ENCODE results near the gene LILRA6.
A peak's percentile ranks its signal among the peaks of the same experiment; 100 is the strongest.
"Not testable (repeated sequence)": the region's sequence is repeated elsewhere in the genome, so short reads cannot be mapped to it uniquely, and the experiment has no call there.

The LILRA6 gene

GRCh38 chr19:54206030-54206830 is 36.4 kb downstream of the LILRA6 start:
- DNase-seq = no peak

GRCh38 chr19:54204767-54205468 is 37.7 kb downstream of the LILRA6 start:
- DNase-seq = no peak

GRCh38 chr19:54203151-54203611 is 39.4 kb downstream of the LILRA6 start:
- no peak for DNase-seq

GRCh38 chr19:54201980-54202379 is 40.6 kb downstream of the LILRA6 start:
- DNase-seq = no peak

GRCh38 chr19:54201172-54201701 is 41.4 kb downstream of the LILRA6 start:
- peak; percentile 71 for DNase-seq

GRCh38 chr19:54199401-54199800 is 43.2 kb downstream of the LILRA6 start:
- DNase-seq = no peak

DNA sequence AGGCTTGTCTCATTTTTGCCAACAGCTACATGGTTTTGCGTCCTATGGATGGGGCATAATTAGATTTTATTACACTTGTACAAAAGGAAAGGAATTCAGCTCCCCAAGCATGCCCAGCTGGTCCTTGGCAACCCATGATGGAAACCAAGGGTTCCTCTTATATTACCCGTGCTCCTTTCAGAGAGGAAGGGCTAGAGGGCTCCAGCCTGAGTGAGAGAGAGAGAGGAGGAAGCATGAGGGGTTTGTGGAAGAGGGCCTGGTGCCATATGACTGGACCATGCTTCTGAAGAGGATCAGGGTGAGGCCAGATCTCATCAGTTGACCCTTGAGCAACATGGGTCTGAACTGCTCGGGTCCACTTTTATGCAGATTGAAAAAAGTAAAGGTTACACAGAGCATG is 45.5 kb downstream of the LILRA6 start:
- DNase-seq = no peak

GRCh38 chr19:54196536-54196935 is 46.1 kb downstream of the LILRA6 start:
- no peak for DNase-seq

GRCh38 chr19:54194463-54194862 is 48.1 kb downstream of the LILRA6 start:
- DNase-seq = not testable (repeated sequence)

DNA sequence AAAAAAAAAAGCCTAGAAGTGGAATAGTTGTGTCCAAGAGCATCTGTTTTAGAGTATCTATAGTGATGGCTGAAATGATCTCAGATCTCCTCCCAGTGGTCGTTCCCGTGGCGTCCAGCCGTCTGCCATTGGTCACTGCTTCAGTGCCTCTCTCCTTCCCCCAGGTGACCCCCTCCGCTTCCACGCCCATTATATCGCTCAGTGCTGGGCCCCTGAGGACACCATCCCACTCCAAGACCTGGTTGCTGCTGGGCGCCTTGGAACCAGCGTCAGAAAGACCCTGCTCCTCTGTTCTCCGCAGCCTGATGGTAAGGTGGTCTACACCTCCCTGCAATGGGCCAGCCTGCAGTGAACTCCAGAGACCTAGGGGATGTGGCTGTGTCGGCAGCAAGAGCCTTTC is 49.6 kb downstream of the LILRA6 start:
- DNase-seq = no peak

DNA sequence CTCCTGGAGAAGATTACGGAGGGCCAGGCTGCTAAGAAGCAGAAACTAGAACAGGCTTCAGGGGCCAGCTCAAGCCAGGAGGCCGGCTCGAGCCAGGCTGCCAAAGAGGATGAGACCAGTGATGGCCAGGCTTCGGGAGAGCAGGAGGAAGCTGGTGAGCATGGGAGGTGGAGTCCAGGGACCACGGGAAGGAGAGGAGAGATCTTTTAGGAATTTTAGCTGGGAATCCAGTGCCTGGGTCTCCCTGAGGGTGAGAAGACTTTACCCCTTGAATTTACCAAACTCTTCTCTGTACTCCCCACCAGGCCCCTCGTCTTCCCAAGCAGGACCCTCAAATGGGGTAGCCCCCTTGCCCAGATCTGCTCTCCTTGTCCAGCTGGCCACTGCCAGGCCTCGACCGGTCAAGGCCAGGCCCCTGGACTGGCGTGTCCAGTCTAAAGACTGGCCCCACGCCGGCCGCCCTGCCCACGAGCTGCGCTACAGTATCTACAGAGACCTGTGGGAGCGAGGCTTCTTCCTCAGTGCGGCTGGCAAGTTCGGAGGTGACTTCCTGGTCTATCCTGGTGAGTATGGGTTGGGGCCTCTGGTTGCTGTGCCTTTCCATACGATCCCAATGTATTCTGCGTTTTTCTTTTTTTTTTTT is 50.7 kb downstream of the LILRA6 start:
- no peak for DNase-seq

GRCh38 chr19:54191011-54191810 is 51.4 kb downstream of the LILRA6 start, which contains the start of gene TSEN34:
TSEN34 (plus strand) TSS chr19:54191308; CDS start chr19:54191365, 57 bp downstream.
- peak; percentile 94 for DNase-seq

DNA sequence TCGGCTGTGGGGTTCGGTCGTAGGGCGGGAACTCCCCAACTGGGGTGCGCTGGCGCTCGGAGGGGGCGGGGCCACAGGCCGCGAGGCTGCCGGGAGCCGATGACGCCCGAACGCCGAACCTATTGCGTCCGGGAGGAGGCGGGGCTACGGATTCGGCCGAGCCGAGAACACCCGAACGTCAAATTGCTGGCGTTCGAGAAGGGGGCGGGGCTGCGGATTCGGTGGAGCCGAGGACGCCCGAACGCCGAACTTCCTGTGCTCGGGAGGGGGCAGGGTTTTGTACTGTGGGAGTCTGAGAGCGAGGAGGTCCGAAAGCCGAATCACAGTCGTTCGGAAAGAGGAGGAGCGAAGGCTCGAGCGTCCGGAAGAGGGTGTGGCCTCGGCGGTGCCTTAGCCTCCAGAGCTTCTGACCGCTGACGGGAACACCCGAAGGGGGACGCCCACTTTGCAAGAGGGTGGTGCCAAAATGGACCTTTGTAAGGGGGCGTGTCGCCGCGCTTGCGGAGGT is 52.0 kb downstream of the LILRA6 start:
- DNase-seq = peak; percentile 99

- peak; percentile 98 for DNase-seq
Measured at GRCh38 chr19:54189735-54190502, 52.7 kb downstream of the LILRA6 start.

DNA sequence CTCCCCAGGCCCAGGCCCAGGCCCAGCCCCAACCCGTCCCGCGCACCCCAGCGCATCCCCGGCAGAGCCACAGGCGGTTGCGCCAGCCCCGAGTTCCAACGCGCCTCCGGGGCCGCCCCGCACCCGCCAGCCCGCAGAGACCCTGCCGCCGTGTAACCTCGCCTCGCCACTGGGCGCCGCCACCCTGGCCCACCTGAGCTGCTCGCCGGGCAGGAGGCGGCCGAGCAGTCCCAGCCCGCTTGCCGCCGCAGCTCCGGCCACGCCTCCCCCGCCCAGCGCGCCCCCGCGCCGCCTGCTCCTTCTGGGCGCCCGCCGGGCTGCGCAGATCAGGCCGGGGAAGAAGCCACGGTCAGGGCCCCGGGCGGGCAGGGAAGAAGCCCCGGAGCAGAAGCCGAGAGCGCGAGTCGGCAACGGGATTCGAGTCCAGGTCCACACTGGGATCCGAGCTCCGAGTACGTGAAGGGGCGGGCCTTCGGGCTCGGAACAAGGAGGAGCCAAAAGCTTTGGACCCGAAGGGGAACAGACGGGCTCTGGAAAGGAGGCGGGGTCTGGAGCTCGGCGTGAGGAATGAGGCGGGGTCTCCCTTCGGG is 53.4 kb downstream of the LILRA6 start, which contains the start of gene MBOAT7:
TSS of gene MBOAT7 (minus strand) at position 436 of the 590 bp plus-strand sequence. CDS start 1,072 bp downstream, outside the sequence.
- no peak for DNase-seq

DNA sequence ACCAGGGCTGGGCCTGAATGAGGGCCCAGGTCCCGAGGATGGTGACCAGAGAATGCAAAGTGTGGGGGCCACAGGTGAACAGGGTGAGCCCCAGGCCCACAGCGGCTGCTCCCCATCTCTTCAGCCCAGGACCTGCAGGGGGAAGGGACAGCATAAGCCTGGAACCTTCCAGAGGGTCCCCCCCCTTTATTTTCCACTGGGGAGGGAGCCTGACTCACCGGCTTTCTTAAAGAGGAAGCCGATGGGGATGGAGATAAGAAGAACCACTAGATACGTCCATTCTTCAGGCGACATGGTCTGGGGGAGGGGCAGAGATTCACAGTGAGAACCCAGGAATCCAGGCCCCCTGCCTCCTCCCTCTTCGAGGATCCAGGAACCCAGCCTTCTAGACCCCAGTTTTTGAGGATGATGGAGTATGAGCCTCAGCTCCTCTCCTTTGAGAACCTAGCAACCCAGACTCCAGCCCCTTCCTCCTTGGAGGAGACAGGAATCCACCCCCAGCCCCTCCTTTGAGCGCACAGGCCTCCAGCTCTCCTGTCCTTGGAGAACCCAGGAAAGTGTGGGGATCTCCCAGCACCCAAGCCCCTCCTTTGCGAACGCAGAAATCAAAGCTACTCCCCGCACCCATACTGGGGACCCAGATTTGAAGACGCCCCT is 54.2 kb downstream of the LILRA6 start:
- peak; percentile 73 for DNase-seq

GRCh38 chr19:54186934-54187381 is 55.6 kb downstream of the LILRA6 start:
- DNase-seq = no peak
